Activated T-cell treated with anti-CD3 and anti-CD28 coated beads, Interleukin-2, amount 50 U/mL, for 24 hours (primary cell): ENCODE data around the gene TDRD9.

ENCODE experiments used
- DNase-seq: peaks from one replicate; pipeline ENCODE4 v3.0.0-alpha.2; 2020
- H3K27ac Mint-ChIP-seq: 2 replicates; pipeline ENCODE4 v1.8.0; 2020; ENCODE audit warnings: mild to moderate bottlenecking, mixed read lengths
- H3K27me3 Mint-ChIP-seq: 2 replicates; pipeline ENCODE4 v1.8.0; 2020; ENCODE audit warnings: mixed read lengths
- H3K36me3 Mint-ChIP-seq: 2 replicates; pipeline ENCODE4 v1.8.0; 2020; ENCODE audit warnings: low read depth, mixed read lengths
- H3K4me1 Mint-ChIP-seq: 2 replicates; pipeline ENCODE4 v1.8.0; 2020; ENCODE audit warnings: low read depth, mixed read lengths
- H3K4me3 Mint-ChIP-seq: 2 replicates; pipeline ENCODE4 v1.8.0; 2020; ENCODE audit warnings: mild to moderate bottlenecking, moderate library complexity, mixed read lengths
- H3K9me3 Mint-ChIP-seq: 2 replicates; pipeline ENCODE4 v1.8.0; 2020; ENCODE audit warnings: mixed read lengths

The TDRD9 gene, protein sequence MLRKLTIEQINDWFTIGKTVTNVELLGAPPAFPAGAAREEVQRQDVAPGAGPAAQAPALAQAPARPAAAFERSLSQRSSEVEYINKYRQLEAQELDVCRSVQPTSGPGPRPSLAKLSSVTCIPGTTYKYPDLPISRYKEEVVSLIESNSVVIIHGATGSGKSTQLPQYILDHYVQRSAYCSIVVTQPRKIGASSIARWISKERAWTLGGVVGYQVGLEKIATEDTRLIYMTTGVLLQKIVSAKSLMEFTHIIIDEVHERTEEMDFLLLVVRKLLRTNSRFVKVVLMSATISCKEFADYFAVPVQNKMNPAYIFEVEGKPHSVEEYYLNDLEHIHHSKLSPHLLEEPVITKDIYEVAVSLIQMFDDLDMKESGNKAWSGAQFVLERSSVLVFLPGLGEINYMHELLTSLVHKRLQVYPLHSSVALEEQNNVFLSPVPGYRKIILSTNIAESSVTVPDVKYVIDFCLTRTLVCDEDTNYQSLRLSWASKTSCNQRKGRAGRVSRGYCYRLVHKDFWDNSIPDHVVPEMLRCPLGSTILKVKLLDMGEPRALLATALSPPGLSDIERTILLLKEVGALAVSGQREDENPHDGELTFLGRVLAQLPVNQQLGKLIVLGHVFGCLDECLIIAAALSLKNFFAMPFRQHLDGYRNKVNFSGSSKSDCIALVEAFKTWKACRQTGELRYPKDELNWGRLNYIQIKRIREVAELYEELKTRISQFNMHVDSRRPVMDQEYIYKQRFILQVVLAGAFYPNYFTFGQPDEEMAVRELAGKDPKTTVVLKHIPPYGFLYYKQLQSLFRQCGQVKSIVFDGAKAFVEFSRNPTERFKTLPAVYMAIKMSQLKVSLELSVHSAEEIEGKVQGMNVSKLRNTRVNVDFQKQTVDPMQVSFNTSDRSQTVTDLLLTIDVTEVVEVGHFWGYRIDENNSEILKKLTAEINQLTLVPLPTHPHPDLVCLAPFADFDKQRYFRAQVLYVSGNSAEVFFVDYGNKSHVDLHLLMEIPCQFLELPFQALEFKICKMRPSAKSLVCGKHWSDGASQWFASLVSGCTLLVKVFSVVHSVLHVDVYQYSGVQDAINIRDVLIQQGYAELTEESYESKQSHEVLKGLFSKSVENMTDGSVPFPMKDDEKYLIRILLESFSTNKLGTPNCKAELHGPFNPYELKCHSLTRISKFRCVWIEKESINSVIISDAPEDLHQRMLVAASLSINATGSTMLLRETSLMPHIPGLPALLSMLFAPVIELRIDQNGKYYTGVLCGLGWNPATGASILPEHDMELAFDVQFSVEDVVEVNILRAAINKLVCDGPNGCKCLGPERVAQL (N-terminal part only)

DNA sequence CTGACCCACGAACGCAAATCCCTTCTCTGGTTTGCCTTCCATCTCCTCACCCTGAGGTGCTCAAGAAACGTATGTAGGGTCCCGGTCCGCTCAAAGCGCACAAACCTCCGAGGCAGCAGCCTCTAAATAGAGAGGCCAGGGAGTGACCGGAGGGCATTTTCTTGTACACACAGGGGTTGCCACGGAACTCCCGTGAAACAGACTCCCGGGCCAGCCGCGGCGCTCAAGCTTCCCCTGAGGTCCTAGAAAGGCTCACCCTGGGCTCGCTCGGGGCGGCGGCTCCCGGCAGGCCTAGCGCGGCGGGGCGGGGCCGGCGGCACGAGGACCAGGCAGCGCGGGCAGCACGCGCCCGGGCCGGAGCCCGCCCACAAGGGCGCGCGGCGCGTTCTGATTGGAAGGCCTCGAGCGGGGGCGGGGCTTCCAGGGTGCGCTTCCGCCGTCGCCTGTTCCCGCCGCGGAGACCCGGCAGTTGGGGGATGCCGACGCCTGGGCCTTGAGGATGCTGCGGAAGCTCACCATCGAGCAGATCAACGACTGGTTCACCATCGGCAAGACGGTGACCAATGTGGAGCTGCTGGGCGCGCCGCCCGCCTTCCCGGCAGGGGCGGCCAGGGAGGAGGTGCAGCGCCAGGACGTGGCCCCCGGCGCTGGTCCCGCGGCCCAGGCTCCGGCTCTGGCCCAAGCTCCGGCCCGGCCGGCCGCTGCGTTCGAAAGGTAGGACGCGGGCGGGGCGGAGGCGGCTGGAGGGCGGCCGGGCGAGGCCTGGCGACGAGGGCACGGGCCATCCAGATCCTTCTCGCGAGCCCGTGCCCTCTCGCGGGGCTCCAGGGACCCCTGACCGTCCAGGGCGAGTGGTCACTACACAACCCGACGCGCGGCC, at the start of gene TDRD9:
Gene TDRD9, plus strand, starts transcription at position 446 of the 880 bp plus-strand sequence. Its CDS starts 54 bp downstream, at position 500.
- no peak within 1 kb of the TSS for H3K4me3 Mint-ChIP-seq
- peaks cover 10% of the 10 kb centered on the region for H3K4me1 Mint-ChIP-seq

DNA sequence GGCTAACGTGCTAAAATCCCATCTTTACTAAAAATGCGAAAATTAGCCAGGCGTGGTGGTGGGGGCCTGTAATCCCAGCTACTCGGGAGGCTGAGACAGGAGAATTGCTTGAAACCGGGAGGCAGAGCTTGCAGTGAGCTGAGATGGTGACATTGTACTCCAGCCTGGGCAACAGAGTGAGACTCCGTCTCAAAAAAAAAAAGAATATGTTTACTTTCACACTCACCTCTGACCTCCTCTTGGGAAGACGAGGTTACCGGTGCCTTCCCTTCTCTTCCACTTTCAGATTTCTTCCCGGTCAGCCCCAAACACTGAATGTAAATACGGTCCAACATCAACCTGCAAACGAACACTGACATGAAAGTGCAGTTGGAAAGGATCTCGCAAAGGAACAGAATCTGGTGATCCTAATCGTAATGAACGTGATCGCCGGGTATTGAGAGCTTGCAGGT, 49.1 kb upstream of the TDRD9 start:
- Mint-ChIP-seq H3K4me3 (peak overlapping the region; percentile 53), H3K27ac (no peak overlapping the region), H3K36me3 (no peaks in the 10 kb centered on the region), H3K4me1 (peaks cover 25% of the 10 kb centered on the region), H3K27me3 (peaks cover 4% of the 10 kb centered on the region), H3K9me3 (no peaks in the 10 kb centered on the region)
- DNase-seq, result no peak

More for the DNA sequence above, at the start of gene TDRD9:
- Mint-ChIP-seq H3K36me3 (no peaks in the 10 kb centered on the region), H3K9me3 (no peaks in the 10 kb centered on the region), H3K27ac (no peak within 1 kb of the TSS), H3K27me3 (peaks cover 8% of the 10 kb centered on the region)
- DNase-seq, result no peak

DNA sequence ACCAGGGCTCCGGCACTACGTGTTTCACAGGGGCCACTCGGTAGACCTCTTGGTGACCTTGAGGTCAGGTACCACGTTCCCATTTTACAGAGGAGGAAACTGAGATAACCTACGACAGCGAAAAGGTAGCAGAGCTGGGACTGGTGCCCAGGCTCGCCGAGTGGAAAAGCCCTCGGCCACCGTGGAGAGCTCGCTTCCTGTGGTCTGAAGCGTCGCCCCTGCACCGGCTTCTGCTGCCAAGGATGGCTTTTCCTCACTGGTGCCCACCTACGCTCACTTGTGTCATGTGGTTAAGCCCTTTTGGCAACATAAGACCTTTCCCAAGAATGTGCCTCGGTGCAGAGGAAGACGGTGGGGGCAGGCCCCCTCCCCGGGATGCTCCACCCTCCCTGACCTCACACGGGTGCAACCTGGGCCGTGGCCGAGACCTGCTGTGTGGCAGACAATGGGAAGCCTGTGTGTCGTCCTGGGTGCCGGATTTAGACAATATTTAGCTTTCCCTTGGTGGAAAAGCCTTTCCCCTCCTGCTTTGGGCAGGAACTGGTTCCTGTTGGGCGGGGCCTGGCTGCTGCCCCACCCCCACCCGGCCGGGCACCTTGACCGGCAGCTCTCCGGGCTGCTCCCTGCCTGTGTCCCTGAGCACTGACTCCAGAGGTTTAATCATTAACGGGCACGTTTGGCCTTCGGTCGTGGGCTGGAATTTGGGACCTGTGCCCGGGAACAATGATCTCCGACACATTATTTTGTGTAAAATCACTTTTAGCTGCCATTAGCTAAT, 48.5 kb upstream of the TDRD9 start:
- Mint-ChIP-seq H3K4me1 (peaks cover 21% of the 10 kb centered on the region), H3K36me3 (no peaks in the 10 kb centered on the region), H3K9me3 (no peaks in the 10 kb centered on the region), H3K27ac (peak overlapping the region; percentile 57), H3K4me3 (peak overlapping the region; percentile 53), H3K27me3 (peaks cover 4% of the 10 kb centered on the region)
- peak; percentile 42 for DNase-seq

DNA sequence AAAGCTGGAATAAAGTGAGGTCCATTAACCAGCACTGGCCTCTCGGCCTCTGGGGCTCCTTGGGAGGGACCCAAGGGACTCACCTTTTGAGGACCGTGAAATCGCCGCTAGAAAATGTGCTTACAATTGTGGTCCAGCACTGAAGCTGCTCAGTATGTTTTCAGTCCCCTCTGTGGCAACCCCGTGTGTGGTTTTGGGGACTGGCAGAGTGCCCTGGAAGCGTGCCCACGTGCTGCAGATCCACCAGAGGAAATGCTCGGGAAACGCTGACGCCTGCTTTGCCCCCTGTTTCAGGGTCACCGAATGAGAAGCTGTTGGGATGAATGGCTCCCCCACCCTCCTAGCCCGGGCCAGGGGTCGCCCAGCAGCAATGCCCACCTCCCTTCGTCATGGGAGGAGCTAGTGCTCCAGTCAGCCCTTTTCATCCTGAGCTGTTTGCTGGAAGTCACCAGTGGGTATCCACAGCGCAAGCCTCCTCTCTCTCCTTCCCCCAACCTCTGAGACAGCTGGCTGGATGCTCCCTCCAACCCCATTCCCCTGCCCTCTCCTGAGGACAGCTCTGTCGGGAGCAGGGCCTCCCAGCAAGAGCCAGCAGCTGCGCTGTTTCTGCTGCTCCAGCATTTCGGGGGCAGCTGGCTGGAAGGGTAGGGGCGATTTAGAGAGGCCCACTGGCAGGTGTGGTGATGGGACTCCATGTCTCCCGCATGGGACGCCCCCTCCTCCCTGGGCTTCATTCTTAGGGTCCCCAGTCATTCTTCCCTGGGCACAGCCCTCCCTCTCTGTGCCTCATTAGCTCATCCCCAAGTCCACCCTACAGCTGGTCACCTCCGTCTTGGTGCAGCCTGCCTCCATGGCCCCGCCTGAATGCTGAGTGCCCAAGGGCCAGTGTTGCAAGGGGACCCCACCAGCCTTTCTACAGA, 47.6 kb upstream of the TDRD9 start:
- peak; percentile 48 for DNase-seq
- H3K27me3 Mint-ChIP-seq, result peaks cover 4% of the 10 kb centered on the region
- peak overlapping the region; percentile 57 for H3K27ac Mint-ChIP-seq
- no peaks in the 10 kb centered on the region for H3K9me3 Mint-ChIP-seq
- peak overlapping the region; percentile 53 for H3K4me3 Mint-ChIP-seq
- H3K4me1 Mint-ChIP-seq, result peaks cover 18% of the 10 kb centered on the region
- H3K36me3 Mint-ChIP-seq, result no peaks in the 10 kb centered on the region

DNA sequence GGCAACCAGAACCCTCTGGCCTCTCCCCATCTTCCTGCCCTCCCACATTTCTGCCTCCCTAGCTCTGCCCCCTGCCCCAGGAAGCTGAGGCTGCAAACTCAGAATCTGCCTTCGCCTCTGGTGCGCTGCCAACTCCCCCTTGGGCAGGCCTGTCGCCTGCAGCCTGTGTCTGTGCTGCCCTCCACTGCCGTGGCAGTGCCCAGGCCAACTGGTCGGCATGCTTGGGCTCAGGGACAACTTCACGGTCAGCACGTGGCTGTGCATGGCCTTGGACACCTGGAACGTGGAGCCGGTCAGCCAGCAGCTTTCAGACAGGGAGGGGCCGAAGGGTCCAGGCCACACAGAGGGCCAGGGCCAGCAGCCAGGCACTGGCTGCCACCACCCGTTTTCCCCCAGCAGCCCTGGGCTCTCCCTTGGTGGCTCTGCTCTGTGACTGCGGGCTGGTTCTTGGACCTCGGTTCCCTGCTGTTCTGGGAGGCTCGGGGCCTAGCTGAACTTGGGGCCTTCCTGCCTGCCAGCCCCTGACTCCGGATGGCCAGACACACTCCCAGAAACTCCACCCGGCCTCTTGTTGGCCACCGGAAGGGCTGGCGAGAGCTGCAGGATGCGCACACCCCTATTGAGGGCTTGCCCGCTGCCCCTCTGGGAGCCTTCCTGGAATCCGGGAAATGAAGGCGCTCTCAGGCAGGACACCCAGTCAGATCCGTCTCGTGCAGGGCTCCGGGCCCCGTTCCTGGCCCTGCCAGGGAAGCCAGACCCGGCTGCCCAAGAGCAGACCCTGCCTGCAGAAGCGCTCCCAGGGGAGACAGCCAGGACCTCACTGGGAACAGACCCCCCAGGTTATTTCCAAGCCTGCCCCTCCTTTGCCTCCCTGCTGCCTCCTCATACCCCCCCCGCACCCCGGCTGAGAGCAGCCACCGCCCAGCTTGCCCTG, 46.7 kb upstream of the TDRD9 start:
- Mint-ChIP-seq H3K9me3 (no peaks in the 10 kb centered on the region), H3K27me3 (peaks cover 4% of the 10 kb centered on the region), H3K4me1 (peaks cover 18% of the 10 kb centered on the region), H3K36me3 (no peaks in the 10 kb centered on the region), H3K27ac (no peak overlapping the region), H3K4me3 (no peak overlapping the region)
- DNase-seq, result no peak

DNA sequence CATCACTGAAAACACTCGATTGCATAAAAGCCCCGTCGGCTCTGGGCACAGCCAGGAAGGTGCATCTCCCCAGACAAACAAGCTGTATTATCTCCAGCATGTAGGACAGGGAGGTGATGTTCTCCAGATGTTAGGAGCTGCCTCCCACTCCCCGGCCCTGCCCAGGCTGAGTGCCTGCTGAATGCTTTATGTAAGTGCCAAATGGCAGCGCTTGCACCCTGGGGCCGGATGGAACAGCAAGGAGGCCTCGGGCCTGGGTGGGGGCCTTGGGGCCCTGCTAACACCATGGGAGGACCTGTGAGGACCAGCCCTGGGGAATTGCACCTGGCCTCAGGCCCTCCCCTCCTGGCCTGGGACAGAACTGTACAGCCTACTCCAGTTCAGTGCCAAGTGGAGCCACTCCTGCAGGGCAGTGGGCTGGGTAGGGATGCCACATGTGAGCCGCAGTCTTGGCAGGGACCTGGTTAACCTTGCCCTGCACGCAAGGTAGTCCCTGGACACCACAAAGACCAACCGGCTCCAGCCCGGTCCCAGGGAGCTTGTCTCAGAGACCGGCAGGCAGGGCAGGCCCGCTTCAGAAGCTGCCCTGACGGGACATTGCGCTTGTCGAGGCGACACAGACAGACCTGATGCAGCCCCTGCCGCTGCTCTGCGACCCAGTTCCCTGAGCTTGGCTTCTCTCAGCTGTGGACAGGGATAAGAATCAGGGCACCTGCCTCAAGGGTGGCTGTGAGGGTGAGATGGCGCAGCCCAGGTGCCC, 45.6 kb upstream of the TDRD9 start:
- peaks cover 18% of the 10 kb centered on the region for H3K4me1 Mint-ChIP-seq
- H3K9me3 Mint-ChIP-seq, result no peaks in the 10 kb centered on the region
- H3K27me3 Mint-ChIP-seq, result peaks cover 4% of the 10 kb centered on the region
- no peaks in the 10 kb centered on the region for H3K36me3 Mint-ChIP-seq
- no peak overlapping the region for H3K4me3 Mint-ChIP-seq
- DNase-seq, result no peak
- no peak overlapping the region for H3K27ac Mint-ChIP-seq

DNA sequence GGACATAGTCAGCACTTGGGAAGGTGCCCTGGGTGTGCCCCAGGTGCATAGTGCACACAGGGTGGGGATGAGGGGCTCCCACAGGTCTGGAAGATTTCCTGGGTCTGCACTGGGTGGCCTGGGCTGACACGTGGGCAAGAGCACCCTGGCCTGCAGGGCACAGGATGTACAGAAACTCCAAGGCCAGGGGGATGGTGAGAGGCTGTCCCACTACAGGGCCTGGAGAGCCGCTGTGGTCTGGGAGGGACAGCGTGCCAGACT, 45.1 kb upstream of the TDRD9 start:
- H3K36me3 Mint-ChIP-seq, result no peaks in the 10 kb centered on the region
- no peak overlapping the region for H3K4me3 Mint-ChIP-seq
- H3K9me3 Mint-ChIP-seq, result no peaks in the 10 kb centered on the region
- DNase-seq, result no peak
- peaks cover 18% of the 10 kb centered on the region for H3K4me1 Mint-ChIP-seq
- H3K27ac Mint-ChIP-seq, result no peak overlapping the region
- peaks cover 4% of the 10 kb centered on the region for H3K27me3 Mint-ChIP-seq

DNA sequence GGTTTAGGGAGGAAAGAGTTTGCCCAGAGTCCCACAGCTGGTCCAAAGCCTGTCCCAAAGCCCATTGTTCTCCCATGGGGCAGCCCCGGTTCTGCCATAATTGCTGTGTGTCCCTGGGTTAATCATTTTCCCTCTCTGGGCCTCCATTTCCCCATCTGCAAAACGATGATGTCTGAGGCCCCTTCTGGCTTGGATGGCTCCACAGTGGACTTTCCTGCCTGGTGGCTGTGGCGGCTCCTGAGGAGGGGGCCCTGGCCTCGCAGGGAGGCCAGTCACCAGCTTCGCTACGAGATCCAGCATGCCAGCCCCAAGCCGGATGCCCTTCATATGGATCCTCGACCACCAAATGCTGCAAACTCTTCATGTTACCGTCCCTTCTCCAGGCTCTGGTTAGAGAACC, 43.4 kb upstream of the TDRD9 start:
- H3K27ac Mint-ChIP-seq, result no peak overlapping the region
- peaks cover 11% of the 10 kb centered on the region for H3K4me1 Mint-ChIP-seq
- H3K36me3 Mint-ChIP-seq, result no peaks in the 10 kb centered on the region
- DNase-seq, result no peak
- peaks cover 4% of the 10 kb centered on the region for H3K27me3 Mint-ChIP-seq
- H3K4me3 Mint-ChIP-seq, result no peak overlapping the region
- H3K9me3 Mint-ChIP-seq, result no peaks in the 10 kb centered on the region

DNA sequence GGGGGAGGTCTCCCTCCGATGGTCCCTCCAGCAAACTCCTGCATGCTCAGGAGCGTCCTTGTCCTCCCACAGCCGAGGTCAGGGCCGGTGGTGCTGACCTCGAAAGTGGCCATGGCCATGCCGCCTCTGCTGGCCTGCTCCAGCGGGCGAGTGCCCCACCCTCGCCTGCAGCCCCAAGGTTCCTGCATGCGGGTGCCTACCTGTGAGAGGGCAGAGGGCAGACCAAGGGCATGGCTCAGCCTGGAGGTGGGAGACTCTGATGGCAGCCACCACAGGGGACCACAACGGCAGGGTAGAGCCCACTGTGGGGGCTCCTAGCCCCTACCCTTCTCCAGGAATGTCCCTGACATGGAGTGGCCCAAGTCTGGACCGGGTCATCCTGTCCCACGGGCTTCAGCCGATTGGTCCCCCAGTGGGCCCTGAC, 42.7 kb upstream of the TDRD9 start:
- Mint-ChIP-seq H3K4me3 (no peak overlapping the region), H3K36me3 (no peaks in the 10 kb centered on the region), H3K27me3 (peaks cover 4% of the 10 kb centered on the region), H3K4me1 (peaks cover 4% of the 10 kb centered on the region), H3K27ac (no peak overlapping the region), H3K9me3 (no peaks in the 10 kb centered on the region)
- DNase-seq, result no peak

DNA sequence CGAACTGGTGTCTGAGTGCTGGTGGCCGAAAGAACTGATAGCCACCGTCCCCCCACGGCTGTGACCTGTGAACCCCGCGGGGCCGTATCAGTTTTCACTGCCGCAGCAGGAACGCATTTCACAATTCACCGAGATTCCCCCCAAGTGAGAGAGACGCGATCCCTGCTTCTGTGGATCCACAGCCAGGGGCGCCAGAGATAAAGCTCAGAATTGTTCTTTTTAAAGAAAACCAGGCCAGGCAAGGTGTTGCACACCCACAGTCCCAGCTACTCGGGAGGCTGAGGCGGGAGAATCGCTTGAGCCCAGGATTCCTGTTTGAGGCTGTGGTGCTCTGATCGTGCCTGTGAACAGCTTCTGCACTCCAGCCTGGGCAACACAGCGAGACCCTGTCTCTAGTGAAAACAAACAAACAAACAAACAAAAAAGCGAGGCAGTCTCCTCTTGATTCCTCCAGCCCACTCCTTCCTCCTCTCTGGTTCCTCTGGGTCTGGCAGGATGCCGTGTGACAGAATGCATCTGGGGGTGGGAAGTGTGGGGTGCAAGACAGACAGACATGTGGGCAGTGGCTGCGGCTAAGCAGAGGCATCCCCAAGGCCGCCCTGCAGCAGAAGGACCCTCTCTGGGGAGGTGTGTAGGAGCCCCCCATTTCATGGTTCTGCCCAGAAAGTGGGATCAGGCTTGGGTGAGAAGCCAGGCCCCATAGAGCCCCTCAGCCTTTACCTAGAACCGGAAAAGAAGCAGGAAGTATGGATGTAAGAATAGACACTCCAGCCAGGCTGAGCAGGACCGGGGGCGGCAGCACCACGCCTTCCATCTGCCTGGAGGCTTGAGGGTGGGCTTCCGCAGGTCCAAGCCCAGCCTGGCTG, 41.7 kb upstream of the TDRD9 start:
- H3K27me3 Mint-ChIP-seq, result no peaks in the 10 kb centered on the region
- no peaks in the 10 kb centered on the region for H3K4me1 Mint-ChIP-seq
- H3K27ac Mint-ChIP-seq, result no peak overlapping the region
- no peak overlapping the region for H3K4me3 Mint-ChIP-seq
- no peaks in the 10 kb centered on the region for H3K36me3 Mint-ChIP-seq
- DNase-seq, result no peak
- no peaks in the 10 kb centered on the region for H3K9me3 Mint-ChIP-seq
